WTC11 (cell line): ENCODE results near the gene FLT3LG. TPM values are rescaled to one million over a fixed set of nuclear protein-coding genes. Genes with fewer than 3 reads are reported as not detected.

Source experiments
- ATAC-seq: fragments of 200-7000 bp; cut with Tn5 transposase; 2 replicates; pipeline ENCODE4 v1.10.0; 2021; ENCODE audit warnings: mild to moderate bottlenecking, moderate library complexity
- CTCF ChIA-PET: fragments of 300-600 bp; sonication (Branson Sonifier 250); formaldehyde crosslinking; loops from one replicate; lab custom pipeline; 2021; ENCODE audit warnings: antibody characterized with exemption; lab: Charles Lee
- POLR2A ChIA-PET: fragments of 350-600 bp; sonication (Branson Sonifier 250); formaldehyde crosslinking; loops from one replicate; lab custom pipeline; 2021; ENCODE audit warnings: antibody characterized with exemption; lab: Charles Lee
- DNase-seq: peaks from one replicate; pipeline ENCODE4 v3.0.0; 2021; ENCODE audit warnings: low spot score
- H3K27ac Mint-ChIP-seq: 2 replicates; pipeline ENCODE4 v1.8.0; 2021; ENCODE audit warnings: mixed read lengths
- H3K27me3 Mint-ChIP-seq: 2 replicates; pipeline ENCODE4 v1.8.0; 2021; ENCODE audit warnings: low read depth, mild to moderate bottlenecking, moderate library complexity, mixed read lengths
- H3K36me3 Mint-ChIP-seq: 2 replicates; pipeline ENCODE4 v1.8.0; 2021; ENCODE audit warnings: mixed read lengths
- H3K4me1 Mint-ChIP-seq: 2 replicates; pipeline ENCODE4 v1.8.0; 2022; ENCODE audit warnings: mixed read lengths
- H3K4me3 Mint-ChIP-seq: 2 replicates; pipeline ENCODE4 v1.8.0; 2021; ENCODE audit warnings: mild to moderate bottlenecking, moderate library complexity, mixed read lengths
- H3K9me3 Mint-ChIP-seq: 2 replicates; pipeline ENCODE4 v1.8.0; 2021; ENCODE audit warnings: mixed read lengths
- AFF4 ChIP-seq: sonication (generic); formaldehyde crosslinking; IDR thresholded peaks from 2 replicates; pipeline ENCODE4 v1.8.1; 2023; ENCODE audit warnings: mild to moderate bottlenecking, missing genetic modification reagents, borderline replicate concordance
- ATF1 ChIP-seq: sonication (generic); formaldehyde crosslinking; IDR thresholded peaks from 2 replicates; pipeline ENCODE4 v1.8.1; 2023; ENCODE audit warnings: mild to moderate bottlenecking, moderate library complexity, missing genetic modification reagents
- ATF3 ChIP-seq: sonication (generic); formaldehyde crosslinking; conservative IDR thresholded peaks from 2 replicates; pipeline ENCODE4 v1.8.1; 2022; ENCODE audit warnings: mild to moderate bottlenecking, missing genetic modification reagents
- CREM ChIP-seq: sonication (generic); formaldehyde crosslinking; IDR thresholded peaks from 2 replicates; pipeline ENCODE4 v1.8.1; 2022; ENCODE audit warnings: mild to moderate bottlenecking, missing genetic modification reagents, moderate library complexity
- EMX1 ChIP-seq: fragments of 250-450 bp; sonication (Bioruptor Pico); IDR thresholded peaks from 2 replicates; pipeline ENCODE4 v1.8.0; 2021; ENCODE audit warnings: mild to moderate bottlenecking
- ERG ChIP-seq: fragments of 250-450 bp; sonication (Bioruptor Pico); IDR thresholded peaks from 2 replicates; pipeline ENCODE4 v1.8.0; 2021; ENCODE audit warnings: mild to moderate bottlenecking
- FOXP1 ChIP-seq: sonication (generic); formaldehyde crosslinking; IDR thresholded peaks from 2 replicates; pipeline ENCODE4 v1.8.0; 2022; ENCODE audit warnings: missing genetic modification reagents, mild to moderate bottlenecking, moderate library complexity, borderline replicate concordance
- HMGXB4 ChIP-seq: sonication (generic); formaldehyde crosslinking; IDR thresholded peaks from 2 replicates; pipeline ENCODE4 v1.8.1; 2023; ENCODE audit warnings: mild to moderate bottlenecking, moderate library complexity, missing genetic modification reagents
- JUN ChIP-seq: sonication (generic); formaldehyde crosslinking; IDR thresholded peaks from 2 replicates; pipeline ENCODE4 v1.8.0; 2023; ENCODE audit warnings: mild to moderate bottlenecking, missing genetic modification reagents
- MAX ChIP-seq: sonication (generic); formaldehyde crosslinking; IDR thresholded peaks from 2 replicates; pipeline ENCODE4 v1.8.0; 2022; ENCODE audit warnings: mild to moderate bottlenecking, missing genetic modification reagents
- MLX ChIP-seq: sonication (generic); formaldehyde crosslinking; IDR thresholded peaks from 2 replicates; pipeline ENCODE4 v1.8.1; 2023; ENCODE audit warnings: mild to moderate bottlenecking, missing genetic modification reagents, moderate library complexity
- RELA ChIP-seq: sonication (generic); formaldehyde crosslinking; IDR thresholded peaks from 2 replicates; pipeline ENCODE4 v1.8.1; 2022; ENCODE audit warnings: missing genetic modification reagents, mild to moderate bottlenecking, borderline replicate concordance
- SP1 ChIP-seq: sonication (generic); formaldehyde crosslinking; conservative IDR thresholded peaks from 2 replicates; pipeline ENCODE4 v1.8.1; 2022; ENCODE audit warnings: missing genetic modification reagents
- USF1 ChIP-seq: sonication (generic); formaldehyde crosslinking; IDR thresholded peaks from 2 replicates; pipeline ENCODE4 v1.8.0; 2022; ENCODE audit warnings: mild to moderate bottlenecking, missing genetic modification reagents
- USF2 ChIP-seq: sonication (generic); formaldehyde crosslinking; IDR thresholded peaks from 2 replicates; pipeline ENCODE4 v1.8.1; 2023; ENCODE audit warnings: mild to moderate bottlenecking, missing genetic modification reagents, moderate library complexity
- ZNF281 ChIP-seq: sonication (generic); formaldehyde crosslinking; IDR thresholded peaks from 2 replicates; pipeline ENCODE4 v1.8.0; 2023; ENCODE audit warnings: mild to moderate bottlenecking, missing genetic modification reagents
- ZNF423 ChIP-seq: fragments of 250-450 bp; sonication (Bioruptor Pico); IDR thresholded peaks from 2 replicates; pipeline ENCODE4 v2.1.2; 2022; ENCODE audit warnings: mild to moderate bottlenecking, moderate library complexity
- total RNA-seq: library from RNA; stranded (reverse); gene quantifications from 3 replicates; pipeline ENCODE4 v1.2.3, GENCODE V29; 2021

Gene FLT3LG
- total RNA-seq, 1 experiment from 2014 or later, result 2.9 TPM

GRCh38 chr19:49533551-49534488 lies 59.8 kb downstream of the FLT3LG start:
- POLR2A ChIA-PET, result interaction anchor here (0.6 to 1.8 kb wide), 3 partner anchors 21 to 62 kb away, joined by 3 to 4 read pairs (median 3); partner anchors contain the start of gene FCGRT
- ATAC-seq, result peak; percentile 75
- H3K27me3 Mint-ChIP-seq, result peaks cover 22% of the 10 kb centered on the region
- DNase-seq, result peak; percentile 82
- peak; percentile 74; the same call in 1 of the 2 replicates for TF ChIP-seq HMGXB4
- peak; percentile 69 for TF ChIP-seq USF2 (CRISPR knock-in tag)
- TF ChIP-seq SP1 (CRISPR knock-in tag), result peak; percentile 88
- peak; percentile 71 for TF ChIP-seq MAX (CRISPR knock-in tag)
- peak; percentile 44; the same call in 1 of the 2 replicates for TF ChIP-seq ZNF423 (CRISPR knock-in tag)
- peak; percentile 82; the same call in 1 of the 2 replicates for TF ChIP-seq FOXP1 (CRISPR knock-in tag)
- TF ChIP-seq ATF1 (CRISPR knock-in tag), result peak; percentile 74; the same call in 1 of the 2 replicates
- no peak for TF ChIP-seq ZNF281 (CRISPR knock-in tag)
- peak; percentile 66; the same call in 1 of the 2 replicates for TF ChIP-seq EMX1
- no peak for TF ChIP-seq ERG (CRISPR knock-in tag)
- TF ChIP-seq ATF3 (CRISPR knock-in tag), result no peak
- peak; percentile 60; the same call in 1 of the 2 replicates for TF ChIP-seq USF1 (CRISPR knock-in tag)
- TF ChIP-seq AFF4, result no peak
- peak; percentile 79; the same call in 1 of the 2 replicates for TF ChIP-seq RELA (CRISPR knock-in tag)
- TF ChIP-seq JUN (CRISPR knock-in tag), result no peak
- TF ChIP-seq CREM, result 0 out of 2 replicates have a peak, but pooled peaks have one; percentile 33
- TF ChIP-seq MLX (CRISPR knock-in tag), result no peak
- peak overlapping the region; percentile 71 for H3K4me3 Mint-ChIP-seq
- H3K4me1 Mint-ChIP-seq, result peaks cover 17% of the 10 kb centered on the region
- H3K9me3 Mint-ChIP-seq, result no peaks in the 10 kb centered on the region
- no peak overlapping the region for H3K27ac Mint-ChIP-seq
- CTCF ChIA-PET, result interaction anchor here (0.5 to 4.5 kb wide), 21 partner anchors 9 to 212 kb away, joined by 3 to 62 read pairs (median 4); partner anchors contain the start of genes FLT3LG, NOSIP and RRAS
- peaks cover 3% of the 10 kb centered on the region; the same call in 1 of the 2 replicates for H3K36me3 Mint-ChIP-seq
